HL-60 (cell line): ENCODE measurements around the gene IRF4.

ENCODE experiments used
- CTCF ChIP-seq: IDR thresholded peaks from one replicate; pipeline ENCODE4 v1.5.1; 2011; ENCODE audit warnings: low read length, control low read depth, inconsistent platforms; ENCODE audit not compliant: insufficient read depth
- POLR2AphosphoS5 ChIP-seq: IDR thresholded peaks from 2 replicates; pipeline ENCODE4 v1.6.1; 2012; ENCODE audit warnings: low read depth

GRCh38 chr6:393391-394221 lies 2.1 kb downstream of the IRF4 start:
- TF ChIP-seq CTCF (no peak), POLR2AphosphoS5 (no peak)
